Limb (tissue), 2 donors: ENCODE measurements around the gene ALDOA.
"Not testable (repeated sequence)": the region's sequence is repeated elsewhere in the genome, so short reads cannot be mapped to it uniquely, and the experiment has no call there.

Source experiments
- DNase-seq, 2 donors: peaks; one replicate each; pipeline ENCODE4 v3.0.0-alpha.2; 2016; ENCODE audit errors: extremely low spot score in 2 of 2

The ALDOA gene

DNA sequence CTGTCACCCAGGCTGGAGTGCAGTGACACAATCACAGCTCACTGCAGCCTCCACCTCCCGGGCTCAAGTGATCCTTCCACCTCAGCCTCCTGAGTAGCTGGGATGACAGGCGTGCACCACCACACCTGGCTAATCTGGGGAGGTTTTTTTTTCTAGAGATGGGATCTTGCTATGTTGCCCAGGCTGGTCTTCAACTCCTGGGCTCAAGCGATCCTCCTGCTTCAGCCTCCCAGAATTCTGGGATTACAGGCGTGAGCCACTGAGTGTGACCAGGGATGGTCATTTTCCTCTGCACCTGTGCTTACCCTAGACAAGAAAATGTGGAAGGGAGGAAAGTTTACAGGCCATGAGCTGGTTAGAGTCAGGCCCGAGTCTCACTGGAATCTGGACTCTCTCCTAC, 24.9 kb upstream of the ALDOA start:
- not testable (repeated sequence) for DNase-seq

DNA sequence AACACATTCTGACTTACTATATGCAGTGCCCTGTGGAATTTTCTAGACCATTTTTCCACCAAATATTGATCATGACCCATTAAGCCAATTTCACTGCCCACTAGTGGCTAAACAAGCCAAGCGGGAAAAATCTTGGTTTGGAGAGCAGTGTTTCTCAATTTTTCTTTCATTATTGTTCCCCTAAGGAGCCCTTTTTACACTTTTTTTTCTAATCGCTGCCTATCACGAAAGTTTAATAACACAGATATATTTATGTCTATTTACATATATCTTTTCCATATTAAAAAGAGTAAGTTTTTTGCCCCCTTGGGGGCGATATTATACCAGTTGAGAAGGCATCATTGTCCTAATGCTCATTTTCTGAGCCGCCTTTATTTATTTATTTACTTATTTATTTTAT, 23.7 kb upstream of the ALDOA start:
- DNase-seq: peak in 1 of 2 donors; percentile 24

DNA sequence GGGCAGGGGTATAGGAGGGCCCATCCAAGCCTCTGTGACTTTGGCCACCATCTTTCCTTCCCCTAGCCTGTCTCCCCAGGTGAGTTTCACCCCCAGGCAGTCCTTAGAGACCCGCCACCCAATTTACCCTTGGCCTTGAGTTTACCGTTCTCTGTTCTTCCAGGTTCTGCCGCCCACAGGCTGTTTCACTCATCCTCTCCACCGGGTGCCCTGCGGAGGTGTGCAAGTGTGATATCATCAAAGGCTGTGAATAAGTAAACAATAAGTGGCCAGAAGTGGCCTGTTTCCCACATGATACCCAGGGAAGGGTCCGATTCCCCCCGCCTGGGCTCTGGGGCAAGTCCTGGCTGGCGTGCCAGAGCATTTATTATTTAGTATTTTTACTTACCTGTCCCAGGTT, 19.4 kb upstream of the ALDOA start:
- no peak for DNase-seq

DNA sequence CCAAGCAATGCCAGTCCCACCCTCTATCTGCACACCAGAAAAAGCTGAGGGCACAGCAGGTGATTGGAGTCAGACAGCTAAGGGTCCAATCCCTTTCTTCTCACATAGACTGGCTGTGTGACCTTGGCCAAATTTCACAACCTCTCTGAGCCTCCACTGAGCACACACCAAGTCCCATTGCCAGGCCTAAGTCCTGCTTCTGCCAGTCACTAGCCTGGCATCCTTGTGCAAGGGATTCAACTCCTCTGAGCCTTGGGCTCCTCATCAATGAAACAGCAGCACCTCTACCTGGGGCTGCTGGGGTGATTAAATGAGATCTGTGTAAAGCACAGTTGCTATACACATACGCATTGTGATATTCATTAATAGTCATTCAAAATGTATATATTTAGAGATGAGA, 19.0 kb upstream of the ALDOA start:
- DNase-seq: no peak

DNA sequence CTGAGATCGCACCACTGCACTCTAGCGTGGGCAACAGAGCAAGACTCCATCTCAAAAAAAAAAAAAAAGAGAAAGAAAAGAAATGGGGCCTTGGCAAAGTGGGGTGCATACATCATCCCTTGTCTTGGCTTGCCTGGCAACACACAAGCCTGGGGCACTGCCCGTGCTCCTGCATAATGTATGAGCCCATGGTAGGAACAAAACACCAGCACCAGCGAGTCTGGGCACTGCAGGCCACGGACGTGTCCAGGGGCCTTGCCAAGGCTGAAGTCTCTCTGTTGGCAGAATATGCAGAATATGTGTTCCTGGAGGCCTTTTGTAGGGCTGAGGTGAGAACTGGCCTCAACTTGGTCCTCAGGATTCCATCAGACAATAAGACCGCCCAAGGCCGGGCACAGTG, 15.7 kb upstream of the ALDOA start:
- no peak for DNase-seq

DNA sequence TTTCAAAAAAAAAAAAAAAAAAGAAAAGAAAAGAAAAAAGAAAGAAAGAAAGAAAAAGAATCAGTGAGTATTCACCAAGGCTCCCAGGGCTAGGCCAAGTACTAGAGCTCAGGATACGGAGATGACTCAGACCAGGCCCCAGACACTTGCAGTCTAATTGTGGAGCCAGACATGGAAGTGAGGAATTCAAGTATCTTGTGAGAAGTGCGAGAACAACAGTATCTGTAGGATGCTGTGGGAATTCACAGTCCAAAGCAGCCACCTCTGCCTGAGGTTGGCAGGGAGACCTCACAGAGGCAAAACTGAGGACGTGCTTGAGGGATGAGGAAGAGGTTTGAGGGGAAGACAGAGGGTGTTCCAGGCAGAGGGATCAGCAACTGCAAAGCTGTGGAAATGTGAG, 14.0 kb upstream of the ALDOA start:
- DNase-seq: no peak

DNA sequence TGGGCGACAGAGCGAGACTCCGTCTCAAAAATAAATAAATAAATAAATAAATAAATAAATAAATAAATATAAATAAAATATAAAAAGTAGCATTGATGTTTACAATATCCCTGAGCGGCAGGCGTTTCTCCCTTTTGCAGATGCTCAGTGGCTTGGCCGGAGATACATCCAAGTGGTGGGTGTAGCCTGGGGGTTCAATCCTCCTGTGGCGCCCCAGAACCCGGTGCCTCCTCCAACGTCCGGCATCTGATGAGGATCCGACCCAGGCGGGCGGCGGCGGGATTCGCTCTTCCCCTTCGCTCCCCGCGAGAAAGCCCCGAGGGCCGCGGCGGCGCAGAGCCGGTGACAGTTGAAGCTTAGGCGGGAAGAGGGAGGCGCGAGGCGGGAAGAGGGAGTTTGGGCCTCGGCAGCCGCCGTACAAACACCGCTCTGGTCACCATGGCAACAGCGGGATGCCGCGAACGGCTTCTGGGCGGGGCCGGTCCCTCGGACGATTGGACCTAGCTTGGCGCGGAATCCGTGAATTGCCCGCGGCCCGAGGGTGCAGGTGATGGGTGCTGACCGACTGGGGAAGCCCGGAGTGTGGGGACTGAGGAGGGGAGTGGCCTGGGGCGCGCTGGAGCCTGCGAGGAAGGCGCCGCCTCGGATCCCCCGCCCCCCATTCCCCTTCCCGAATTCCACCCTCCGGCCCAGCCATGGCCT, 12.7 kb upstream of the ALDOA start:
- peak; percentile 93 to 96 for DNase-seq

DNA sequence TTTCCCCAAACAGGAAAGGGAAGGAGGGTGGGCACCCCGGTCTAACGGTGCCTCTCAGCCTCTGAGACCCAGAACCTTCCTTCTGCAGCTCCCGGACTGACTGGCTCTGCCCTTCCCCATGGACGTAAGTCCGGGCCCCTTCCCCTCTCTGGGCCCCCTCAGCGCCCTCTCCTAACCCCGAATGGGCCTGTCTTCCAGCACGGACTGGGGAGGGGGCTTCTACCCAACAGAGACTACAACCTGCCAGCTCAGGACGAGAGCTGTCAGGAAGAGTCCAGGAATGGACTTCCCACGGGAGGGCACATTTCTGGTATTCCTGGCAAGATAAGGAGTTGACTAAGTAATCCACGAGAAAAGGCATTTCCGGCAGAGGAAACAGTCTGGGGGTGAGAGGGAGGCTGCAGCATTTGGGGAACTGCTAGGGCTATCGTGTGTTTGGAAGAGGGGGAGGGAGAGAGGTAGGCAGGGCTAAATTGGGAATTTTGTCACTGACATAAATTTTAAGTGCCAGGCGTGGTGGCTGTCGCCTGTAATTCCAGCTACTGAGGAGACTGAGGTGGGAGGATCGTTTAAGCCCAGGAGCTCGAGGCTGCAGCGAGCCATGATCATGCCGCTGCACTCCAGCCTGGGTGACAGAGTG, 12.1 kb upstream of the ALDOA start:
- no peak for DNase-seq

DNA sequence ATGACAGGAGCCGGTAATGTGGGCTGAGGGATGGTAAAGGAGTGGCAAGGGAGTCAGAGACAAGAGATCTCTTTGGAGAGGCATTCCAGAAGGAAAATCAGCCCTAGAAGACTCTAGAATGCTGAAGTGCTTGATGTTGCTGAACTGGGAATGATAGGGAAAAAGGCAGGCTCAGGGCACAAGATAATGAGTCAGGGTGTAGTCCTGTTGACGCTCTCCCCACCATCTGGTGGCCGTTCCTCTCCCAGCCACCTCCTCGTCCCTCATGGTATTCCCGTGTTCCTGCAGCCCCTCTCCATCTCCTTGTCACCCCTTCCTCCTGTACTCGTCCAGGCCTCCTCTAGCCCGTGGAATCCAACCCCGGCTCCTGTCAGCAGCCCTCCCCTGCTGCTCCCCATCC, 11.1 kb upstream of the ALDOA start:
- no peak for DNase-seq

DNA sequence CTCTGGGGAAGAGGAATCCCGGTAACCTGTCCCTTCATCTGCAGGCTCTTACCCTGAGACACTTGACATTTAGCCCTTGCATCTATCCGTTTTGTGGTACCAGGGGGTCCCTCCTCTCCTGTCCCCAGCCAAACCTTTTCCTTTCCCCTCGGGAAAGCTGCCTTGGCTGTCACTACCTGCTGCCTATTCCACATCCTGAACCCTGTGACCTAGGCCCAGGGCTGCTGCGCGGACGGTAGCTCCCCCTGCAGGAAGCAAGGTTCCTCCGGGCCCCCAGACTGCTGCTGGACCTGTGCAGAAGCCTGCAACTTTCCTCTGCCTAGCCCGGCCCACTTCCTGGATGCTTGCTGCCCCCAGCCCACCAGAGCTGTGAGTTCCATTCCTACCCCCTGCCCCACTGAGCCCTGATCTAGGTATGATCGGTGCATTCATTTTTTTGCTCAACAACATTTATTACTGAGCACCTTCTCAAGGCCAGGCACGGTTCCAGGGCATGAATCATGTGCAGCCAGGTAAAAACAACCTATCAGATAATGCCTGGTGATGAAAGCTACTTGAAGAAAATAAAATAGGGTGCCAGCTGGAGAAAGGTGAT, 10.5 kb upstream of the ALDOA start:
- DNase-seq: no peak

DNA sequence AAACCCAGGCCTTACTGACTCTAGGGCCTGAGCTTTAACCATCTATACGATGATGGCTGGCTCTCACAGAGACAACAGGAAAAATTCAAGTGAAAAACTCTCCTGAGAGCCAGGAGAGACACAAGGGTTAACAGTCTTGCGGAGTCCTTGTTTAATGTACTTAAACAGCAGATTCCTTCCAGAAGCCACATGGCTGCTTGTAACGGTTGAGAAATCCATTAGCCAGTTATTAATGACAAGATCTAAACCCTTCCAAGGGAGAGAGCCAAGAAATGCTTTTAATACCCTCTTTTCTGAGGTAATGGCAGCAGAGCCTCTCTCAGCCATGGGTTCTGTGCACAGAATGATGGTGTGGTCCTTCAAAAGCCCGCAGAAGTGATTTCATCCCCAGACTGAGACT, 5.2 kb upstream of the ALDOA start:
- peak in 1 of 2 donors; percentile 22 for DNase-seq

DNA sequence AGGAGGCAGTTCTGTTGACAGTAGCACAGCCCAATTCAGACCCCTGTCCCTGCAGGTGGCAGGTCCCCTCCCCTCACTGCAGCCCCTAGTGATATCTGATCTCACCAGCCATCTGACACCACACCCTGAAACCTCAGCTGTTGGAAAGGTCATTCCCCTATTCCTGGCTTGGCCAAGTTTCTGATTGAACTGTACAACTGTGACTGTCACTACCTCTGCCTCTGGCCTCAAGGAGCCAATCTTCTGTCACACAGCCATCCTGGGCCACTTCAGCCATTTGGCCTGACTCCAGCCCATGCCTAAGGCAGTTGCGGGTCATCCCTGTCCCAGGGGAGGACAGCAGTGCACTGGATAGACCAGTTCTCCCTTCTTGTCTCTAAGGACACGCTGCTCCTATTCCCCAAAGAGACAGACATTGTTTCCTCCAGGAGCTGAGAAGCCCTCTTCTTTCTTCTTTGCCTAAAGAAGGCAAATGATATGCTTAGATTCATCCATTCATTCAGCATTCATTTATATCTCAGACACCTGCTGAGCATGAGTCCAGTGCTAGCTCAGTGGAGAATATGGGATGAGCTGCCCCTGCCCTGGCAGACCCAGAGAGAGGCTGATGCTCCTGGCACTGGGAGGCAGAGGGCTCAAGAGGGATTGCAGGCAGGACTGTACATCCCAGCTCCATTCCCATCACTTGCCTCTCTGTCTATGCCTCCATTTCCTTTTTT, 4.6 kb upstream of the ALDOA start:
- peak; percentile 55 to 61 for DNase-seq

DNA sequence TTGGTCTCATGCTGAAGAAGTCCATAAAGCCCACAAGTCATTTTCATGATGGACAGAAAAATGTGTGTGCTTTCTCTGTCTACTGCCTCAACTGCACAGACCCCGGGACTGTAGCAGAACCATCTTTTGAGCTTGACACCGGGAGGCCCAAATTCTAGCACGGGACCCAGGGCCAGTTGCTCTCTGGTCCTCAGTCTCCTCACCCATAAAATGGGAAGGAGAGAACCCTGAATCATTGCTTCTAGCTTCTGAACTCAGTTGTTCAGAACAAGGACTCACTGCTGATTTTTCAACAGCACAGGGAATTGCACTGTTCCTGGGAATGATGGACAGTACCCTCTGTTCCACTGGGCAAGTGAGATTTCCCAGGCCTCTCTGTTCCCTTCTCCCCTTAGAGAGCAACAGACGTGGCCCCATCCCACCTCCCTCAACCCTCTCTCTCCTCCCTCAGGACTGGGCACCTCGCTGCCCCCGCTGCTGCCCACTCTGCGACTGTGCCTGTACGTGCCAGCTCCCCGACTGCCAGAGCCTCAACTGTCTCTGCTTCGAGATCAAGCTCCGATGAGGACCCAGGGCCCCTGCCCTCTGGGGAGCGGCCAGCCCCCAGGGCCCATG, 2.2 kb upstream of the ALDOA start:
- DNase-seq: no peak

DNA sequence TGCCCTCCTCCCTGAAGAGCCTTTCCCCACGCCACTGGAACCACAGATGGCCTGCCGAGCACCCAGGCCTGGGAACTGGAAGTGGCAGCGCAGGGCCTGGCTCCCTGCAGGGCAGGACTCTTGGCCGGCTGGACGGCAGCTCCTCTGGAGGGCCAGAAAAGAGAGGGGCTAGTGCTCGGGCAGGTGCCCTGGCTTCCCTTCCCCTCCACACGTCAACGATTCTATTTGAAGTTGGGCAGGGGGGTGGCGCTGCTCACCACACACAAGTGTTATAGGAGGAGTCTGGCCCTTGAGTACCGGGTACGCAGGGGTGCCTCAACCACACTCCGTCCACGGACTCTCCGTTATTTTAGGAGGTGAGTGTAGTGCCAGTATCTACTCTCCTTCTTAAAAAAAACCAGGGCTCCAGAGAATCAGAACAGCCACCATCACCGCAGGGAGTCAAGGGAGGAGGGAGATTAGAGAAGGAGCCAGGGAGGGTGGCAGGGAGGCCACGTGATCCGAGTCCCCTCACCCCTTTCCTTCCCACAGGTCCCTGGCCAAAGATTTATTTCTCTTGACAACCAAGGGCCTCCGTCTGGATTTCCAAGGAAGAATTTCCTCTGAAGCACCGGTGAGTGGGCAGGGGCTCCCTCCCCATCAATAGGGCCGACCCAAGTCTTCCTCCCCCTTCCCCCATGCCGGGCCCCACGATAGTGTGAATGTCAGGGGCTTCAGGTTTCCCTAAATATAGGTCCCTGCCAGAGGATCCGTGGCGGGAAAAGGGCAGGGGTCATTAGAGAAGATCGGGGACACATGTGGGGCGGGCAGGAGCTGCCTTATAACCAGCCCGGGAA, 1.4 kb upstream of the ALDOA start:
- peak; percentile 49 to 73 for DNase-seq

DNA sequence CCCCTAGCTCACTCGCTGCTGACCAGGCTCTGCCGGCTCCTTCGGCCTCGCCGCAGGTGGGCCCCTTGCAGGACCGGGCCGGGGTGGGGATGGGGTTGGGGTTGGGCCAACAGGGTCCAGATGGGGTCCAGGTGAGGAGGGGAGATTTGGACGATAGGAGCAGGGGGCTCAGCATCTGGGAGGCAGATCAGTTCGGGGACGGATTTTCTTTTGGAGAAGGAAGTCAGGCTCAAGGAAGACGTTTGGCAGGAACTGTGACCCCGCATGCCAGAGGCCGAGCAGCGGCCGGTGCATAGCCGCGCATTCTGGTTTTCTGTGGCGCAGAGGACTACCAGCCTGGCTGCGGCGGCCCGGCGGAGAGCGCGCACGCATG, 845 bp upstream of the ALDOA start:
- DNase-seq: no peak

DNA sequence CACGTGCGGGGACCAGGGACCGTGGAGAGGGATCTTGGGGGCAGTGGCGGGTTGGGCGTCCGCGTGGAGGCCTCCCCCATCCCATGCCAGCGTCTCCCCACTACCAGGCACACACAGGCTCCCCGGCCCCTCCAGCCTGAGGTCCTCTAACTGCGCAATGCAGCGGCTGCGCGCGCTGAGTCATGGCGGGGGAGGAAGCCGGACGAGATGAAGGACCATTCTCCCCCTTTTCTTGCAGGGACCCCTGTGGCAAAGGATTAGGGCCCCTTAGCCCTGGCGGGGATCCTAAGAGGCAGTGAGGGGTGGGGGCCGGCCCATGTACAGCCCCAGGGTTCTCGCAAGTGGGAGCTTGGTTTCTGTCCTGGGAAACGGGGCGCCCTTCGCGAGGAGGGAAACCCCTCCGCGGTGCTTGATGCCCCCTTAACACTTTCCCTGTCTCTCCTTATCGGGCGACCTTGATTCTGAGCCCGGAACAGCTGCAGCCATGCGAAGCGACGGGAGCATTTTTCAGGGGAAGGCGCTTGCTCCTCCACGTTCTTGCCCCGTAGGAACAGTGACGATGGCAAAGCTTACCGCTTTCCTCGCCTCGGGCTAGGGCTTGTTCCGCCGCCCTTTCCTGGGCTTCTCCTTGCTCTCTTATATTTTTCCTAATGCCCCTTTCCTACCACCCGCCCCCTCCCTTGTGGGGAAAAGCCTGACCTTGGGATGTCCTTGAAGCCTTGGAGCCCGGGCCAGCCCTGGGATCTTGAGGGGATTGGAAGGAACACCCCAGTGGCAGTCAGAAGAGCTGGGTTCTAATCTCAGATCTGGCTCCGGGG, 592 bp downstream of the ALDOA start:
- peak in 1 of 2 donors; percentile 27 for DNase-seq

DNA sequence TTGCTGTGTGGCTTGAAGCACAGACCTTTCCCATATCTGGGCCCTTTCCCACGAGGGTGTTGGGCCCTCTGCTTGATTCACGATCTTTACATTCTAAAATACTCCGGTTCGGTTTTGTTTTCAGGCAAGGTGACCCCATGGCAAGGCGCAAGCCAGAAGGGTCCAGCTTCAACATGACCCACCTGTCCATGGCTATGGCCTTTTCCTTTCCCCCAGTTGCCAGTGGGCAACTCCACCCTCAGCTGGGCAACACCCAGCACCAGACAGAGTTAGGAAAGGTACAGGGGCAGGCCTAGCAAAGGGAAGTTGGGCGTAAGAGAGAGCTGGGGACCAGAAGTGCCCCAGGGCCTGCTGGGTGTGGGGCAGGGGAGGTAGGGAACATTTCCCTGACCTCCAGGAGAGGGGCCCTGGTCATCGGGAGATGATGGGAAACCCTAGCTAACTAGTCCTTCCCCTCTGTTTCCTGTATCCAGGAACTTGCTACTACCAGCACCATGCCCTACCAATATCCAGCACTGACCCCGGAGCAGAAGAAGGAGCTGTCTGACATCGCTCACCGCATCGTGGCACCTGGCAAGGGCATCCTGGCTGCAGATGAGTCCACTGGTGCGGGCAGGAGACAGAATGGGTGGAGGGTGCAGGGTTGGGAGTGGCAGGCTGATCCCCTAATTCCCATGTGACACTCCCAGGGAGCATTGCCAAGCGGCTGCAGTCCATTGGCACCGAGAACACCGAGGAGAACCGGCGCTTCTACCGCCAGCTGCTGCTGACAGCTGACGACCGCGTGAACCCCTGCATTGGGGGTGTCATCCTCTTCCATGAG, 1.4 kb downstream of the ALDOA start:
- no peak for DNase-seq

DNA sequence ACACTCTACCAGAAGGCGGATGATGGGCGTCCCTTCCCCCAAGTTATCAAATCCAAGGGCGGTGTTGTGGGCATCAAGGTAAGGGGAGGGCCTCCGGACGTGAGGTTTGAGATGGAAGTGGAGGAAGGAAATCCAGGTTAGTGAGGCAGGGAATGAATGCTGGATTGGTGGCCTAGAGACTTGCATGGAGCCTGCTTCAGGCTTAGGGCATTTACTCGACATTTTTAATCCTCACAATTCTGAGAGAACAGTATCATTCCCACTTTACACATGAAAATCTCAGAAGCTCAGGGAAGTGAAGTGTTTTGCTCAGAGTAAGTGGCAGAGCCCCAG, 2.0 kb downstream of the ALDOA start:
- DNase-seq: no peak

DNA sequence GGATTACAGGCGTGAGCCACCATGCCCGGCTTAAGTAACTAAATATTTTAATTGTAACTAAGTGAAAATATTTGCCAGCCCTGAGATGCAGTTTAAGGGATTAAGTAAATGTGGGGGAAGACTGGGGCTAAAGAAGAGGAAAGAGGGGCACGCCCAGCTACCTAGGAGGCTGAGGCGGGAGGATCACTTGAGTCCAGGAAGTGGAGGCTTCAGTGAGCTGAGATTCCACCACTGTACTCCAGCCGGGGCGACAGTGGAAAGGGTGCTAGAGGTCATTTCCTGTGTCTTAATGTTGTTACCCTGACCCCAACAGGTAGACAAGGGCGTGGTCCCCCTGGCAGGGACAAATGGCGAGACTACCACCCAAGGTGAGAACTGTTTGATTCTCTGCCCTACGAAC, 2.8 kb downstream of the ALDOA start:
- no peak for DNase-seq
